Keratinocyte (primary cell): ENCODE results near the gene CERS1. TPM values are rescaled to one million over a fixed set of nuclear protein-coding genes. Genes with fewer than 3 reads are reported as not detected.

Experiments
- DNase-seq: peaks from one replicate; pipeline ENCODE4 v3.0.0-alpha.2; 2011; ENCODE audit warnings: low read depth, missing footprints, low spot score
- FAIRE-seq: peaks from 2 replicates; lab custom pipeline; 2011; peaks lifted over from hg19 to GRCh38; lab: Jason Lieb, UNC
- H2AFZ ChIP-seq: 2 replicates; pipeline ENCODE4 v1.6.0; 2012; ENCODE audit warnings: low read length, control low read depth, inconsistent platforms; ENCODE audit not compliant: control insufficient read depth
- H3K27ac ChIP-seq: 2 replicates; pipeline ENCODE4 v1.5.1; 2011; ENCODE audit warnings: low read length; ENCODE audit not compliant: control insufficient read depth, insufficient read depth
- H3K27me3 ChIP-seq: 3 replicates; pipeline ENCODE4 v1.6.0; 2011; ENCODE audit warnings: low read length; ENCODE audit not compliant: control insufficient read depth, insufficient read depth; ENCODE audit errors: extremely low read depth
- H3K36me3 ChIP-seq, 2 experiments: 2 replicates in 1 of 2; 3 replicates in 1 of 2; pipeline ENCODE4 v1.5.1; 2011; ENCODE audit warnings: low read length in 2 of 2, mild to moderate bottlenecking in 1 of 2; ENCODE audit not compliant: control insufficient read depth in 2 of 2, insufficient read depth in 2 of 2; ENCODE audit errors: extremely low read depth in 1 of 2
- H3K4me1 ChIP-seq: 3 replicates; pipeline ENCODE4 v1.5.1; 2011; ENCODE audit warnings: low read length; ENCODE audit not compliant: control insufficient read depth, insufficient read depth; ENCODE audit errors: extremely low read depth
- H3K4me2 ChIP-seq: 3 replicates; pipeline ENCODE4 v1.6.0; 2011; ENCODE audit warnings: low read depth, low read length; ENCODE audit not compliant: control insufficient read depth, insufficient read depth; ENCODE audit errors: extremely low read depth
- H3K4me3 ChIP-seq, 3 experiments: fragments of 200-600 bp in 1 of 3; sonication (generic) in 1 of 3; 2 replicates in 2 of 3; 3 replicates in 1 of 3; pipeline ENCODE4 v1.5.1; 2011 to 2016; ENCODE audit warnings: low read length in 3 of 3, mild to moderate bottlenecking in 3 of 3, control low read depth in 2 of 3, inconsistent platforms in 1 of 3, low read depth in 1 of 3, mixed read lengths in 1 of 3, mixed run types in 1 of 3, moderate library complexity in 1 of 3; ENCODE audit not compliant: control insufficient read depth in 2 of 3, insufficient read depth in 2 of 3; ENCODE audit errors: extremely low read depth in 1 of 3
- H3K79me2 ChIP-seq: 2 replicates; pipeline ENCODE4 v1.6.0; 2012; ENCODE audit warnings: low read length; ENCODE audit not compliant: control insufficient read depth, insufficient read depth
- H3K9ac ChIP-seq: 3 replicates; pipeline ENCODE4 v1.6.0; 2011; ENCODE audit warnings: low read length; ENCODE audit not compliant: control insufficient read depth, insufficient read depth; ENCODE audit errors: extremely low read depth
- H3K9me1 ChIP-seq: 3 replicates; pipeline ENCODE4 v1.6.0; 2011; ENCODE audit warnings: low read length; ENCODE audit not compliant: control insufficient read depth, insufficient read depth; ENCODE audit errors: extremely low read depth
- H3K9me3 ChIP-seq: 2 replicates; pipeline ENCODE4 v1.5.1; 2012; ENCODE audit warnings: low read depth, low read length; ENCODE audit not compliant: control insufficient read depth
- H4K20me1 ChIP-seq: 3 replicates; pipeline ENCODE4 v1.6.0; 2011; ENCODE audit warnings: low read length; ENCODE audit not compliant: control insufficient read depth, insufficient read depth; ENCODE audit errors: extremely low read depth
- CTCF ChIP-seq, 3 experiments: IDR thresholded peaks in 1 of 3; conservative IDR thresholded peaks in 1 of 3; optimal IDR thresholded peaks in 1 of 3; 2 replicates in 2 of 3; 3 replicates in 1 of 3; pipeline versions ENCODE3 to v1.5.1; 2011; ENCODE audit warnings: low read length in 3 of 3, mild to moderate bottlenecking in 3 of 3, moderate library complexity in 2 of 3, control low read depth in 1 of 3, inconsistent platforms in 1 of 3; ENCODE audit not compliant: insufficient read depth in 2 of 3; ENCODE audit errors: extremely low read depth in 1 of 3
- EZH2 ChIP-seq: IDR thresholded peaks from one replicate; pipeline ENCODE4 v1.6.1; 2012; ENCODE audit warnings: inconsistent platforms, mild to moderate bottlenecking, low read length, moderate library complexity
- dilution Hi-C: fragments of 300-500 bp; cut with MboI; formaldehyde crosslinking; loops from one replicate; pipeline ENCODE4 v1.7.0; 2020; ENCODE audit warnings: low sequenced_read_pairs; ENCODE audit not compliant: extremely low pct_ligation_motif_present
- polyA plus RNA-seq, 5 experiments: library from polyadenylated mRNA; depleted of rRNA in 3 of 5; stranded (reverse) in 3 of 5; stranded (forward) in 1 of 5; unstranded in 1 of 5; fragments of >200 nt; gene quantifications; 1 replicate in 1 of 5; 2 replicates in 3 of 5; 3 replicates in 1 of 5; pipeline versions ENCODE4 v1.2.1 to v1.2.3, GENCODE V29; 2011 to 2012; ENCODE audit warnings: missing spikeins in 2 of 5, low read depth in 1 of 5, low replicate concordance in 1 of 5

Gene CERS1
- polyA plus RNA-seq, 1 donor (not counting 4 experiments of a cell fraction or from before 2014, with no cell fraction given), result 0.09 TPM

- dilution Hi-C loops, result no loop called here
- FAIRE-seq, result no peak
Measured at GRCh38 chr19:18844806-18845329, 51.1 kb downstream of the CERS1 start.

GRCh38 chr19:18843960-18844359 is 52.0 kb downstream of the CERS1 start:
- DNase-seq (no peak), FAIRE-seq (no peak)
- dilution Hi-C loops, result no loop called here
- H3K79me2 ChIP-seq, result peaks cover 95% of the 10 kb centered on the region
- H2AFZ ChIP-seq, result no peak overlapping the region
- peaks cover 18 to 19% of the 10 kb centered on the region in 2 experiments for H3K36me3 ChIP-seq
- H3K9me1 ChIP-seq, result peaks cover 10% of the 10 kb centered on the region
- H3K27me3 ChIP-seq, result no peaks in the 10 kb centered on the region
- H3K27ac ChIP-seq, result no peak overlapping the region
- no peak for TF ChIP-seq CTCF (optimal IDR thresholded peaks at IDR 0.05 in 1 of 3, IDR thresholded peaks at IDR 0.05 in 1 of 3, conservative IDR thresholded peaks at IDR 0.05 in 1 of 3; ENCODE audit: extremely low read depth in 1 of 3, insufficient read depth in 2 of 3, low read length in 3 of 3)
- TF ChIP-seq EZH2, result no peak
- peaks cover 19% of the 10 kb centered on the region for H3K4me1 ChIP-seq
- H4K20me1 ChIP-seq, result peaks cover 71% of the 10 kb centered on the region
- H3K4me3 ChIP-seq, result no peak overlapping the region
- no peaks in the 10 kb centered on the region for H3K9me3 ChIP-seq
- no peak overlapping the region for H3K9ac ChIP-seq
- H3K4me2 ChIP-seq, result no peak overlapping the region

More at GRCh38 chr19:18844806-18845329, 51.1 kb downstream of the CERS1 start:
- H3K36me3 ChIP-seq, result peaks cover 17% of the 10 kb centered on the region in 2 experiments
- H3K4me2 ChIP-seq, result no peak overlapping the region
- H3K9me3 ChIP-seq, result no peaks in the 10 kb centered on the region
- H3K79me2 ChIP-seq, result peaks cover 95% of the 10 kb centered on the region
- no peak overlapping the region for H3K4me3 ChIP-seq
- H3K9me1 ChIP-seq, result peaks cover 12% of the 10 kb centered on the region
- TF ChIP-seq EZH2, result no peak
- TF ChIP-seq CTCF (optimal IDR thresholded peaks at IDR 0.05 in 1 of 3, IDR thresholded peaks at IDR 0.05 in 1 of 3, conservative IDR thresholded peaks at IDR 0.05 in 1 of 3; ENCODE audit: extremely low read depth in 1 of 3, insufficient read depth in 2 of 3, low read length in 3 of 3), result no peak
- peaks cover 28% of the 10 kb centered on the region for H3K4me1 ChIP-seq
- H3K27me3 ChIP-seq, result no peaks in the 10 kb centered on the region
- H2AFZ ChIP-seq, result no peak overlapping the region
- no peak for DNase-seq
- no peak overlapping the region for H3K9ac ChIP-seq
- no peak overlapping the region for H3K27ac ChIP-seq
- peaks cover 71% of the 10 kb centered on the region for H4K20me1 ChIP-seq
